Measurements from ENCODE around the gene JAK1. TPM values are rescaled to one million over a fixed set of nuclear protein-coding genes. Genes with fewer than 3 reads are reported as not detected.
A peak's percentile ranks its signal among the peaks of the same experiment; 100 is the strongest.

JAK1 gene
- total and polyA plus RNA-seq, 7 donors = 33.7 to 137 (median 101) TPM

DNA sequence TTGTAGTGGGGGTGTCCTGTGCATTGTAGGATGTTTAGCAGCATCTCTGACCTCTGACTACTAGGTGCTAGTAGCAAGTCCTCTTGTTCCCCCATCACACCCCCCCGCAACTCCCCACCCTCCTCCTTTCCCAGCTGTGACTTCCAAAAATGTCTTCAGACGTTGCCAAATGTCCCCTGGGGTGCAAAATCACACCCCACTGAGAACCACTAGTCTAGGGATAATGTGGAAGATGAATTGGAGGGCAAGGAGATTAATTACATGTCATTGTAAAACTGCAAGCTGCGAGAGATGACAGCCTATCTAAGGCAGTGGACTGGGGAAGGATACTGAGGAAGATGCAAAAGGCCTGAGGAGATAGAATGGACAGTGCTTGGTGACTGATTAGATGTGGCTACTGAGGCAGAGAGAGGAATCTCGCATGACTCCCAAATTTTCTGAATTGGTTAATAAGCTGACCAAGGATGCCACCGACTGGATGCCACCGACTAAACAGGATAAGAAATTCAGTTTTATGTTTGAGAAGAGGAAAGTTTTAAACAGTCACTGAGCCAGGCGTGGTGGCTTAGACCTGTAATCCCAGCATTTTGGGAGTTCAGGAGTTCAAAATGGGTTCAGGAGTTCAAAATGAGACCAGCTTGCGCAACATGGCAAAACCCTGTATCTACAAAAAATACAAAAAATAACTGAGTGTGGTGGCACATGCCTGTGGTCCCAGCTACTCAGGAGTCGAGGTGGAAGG, 3.1 kb upstream of the JAK1 start:
- ATAC-seq = no peak
- intact Hi-C loops (cut with DNase I) = loop anchor here (5.0 kb wide), 5 partner anchors 33 to 1328 kb away; no protein-coding TSS in a partner anchor
- 65 to 80% (median 70%) methylated on average over 9 of the region's 9 CpGs for WGBS, 3 donors
- H3K27me3 ChIP-seq (ENCODE audit: insufficient read depth in 3 of 3, low read length in 2 of 3) = no peaks in the 10 kb centered on the region
- peaks cover 12% of the 10 kb centered on the region for H3K4me1 ChIP-seq
- H3K36me3 ChIP-seq (ENCODE audit: insufficient read depth in 1 of 2, low read depth in 1 of 2) = no peaks in the 10 kb centered on the region
- H3K27ac ChIP-seq = no peak overlapping the region
- TF ChIP-seq CTCF (IDR thresholded peaks at IDR 0.05) = no peak
- no peaks in the 10 kb centered on the region for H3K9me3 ChIP-seq
- no peak overlapping the region for H3K4me3 ChIP-seq
- no peak for DNase-seq

- peak overlapping the region; percentile 88 for H3K4me3 ChIP-seq
- H3K27ac ChIP-seq = peak overlapping the region; percentile 98
- TF ChIP-seq CTCF (IDR thresholded peaks at IDR 0.05) = no peak
- ATAC-seq (peak in 1 of 4 donors; percentile 31), DNase-seq (no peak)
- WGBS, 3 donors = 31 to 48% (median 37%) methylated on average over 6 of the region's 6 CpGs
- intact Hi-C loops (cut with DNase I) = loop anchor here (5.0 kb wide), 5 partner anchors 35 to 1330 kb away; no protein-coding TSS in a partner anchor
- H3K36me3 ChIP-seq (ENCODE audit: insufficient read depth in 1 of 2, low read depth in 1 of 2) = no peaks in the 10 kb centered on the region
- H3K27me3 ChIP-seq (ENCODE audit: insufficient read depth in 3 of 3, low read length in 2 of 3) = no peaks in the 10 kb centered on the region
- peaks cover 29% of the 10 kb centered on the region for H3K4me1 ChIP-seq
- H3K9me3 ChIP-seq = no peaks in the 10 kb centered on the region
These were observed 1.0 kb upstream of the JAK1 start for GRCh38 chr1:64967381-64967780.

- no peaks in the 10 kb centered on the region for H3K36me3 ChIP-seq (ENCODE audit: insufficient read depth in 1 of 2, low read depth in 1 of 2)
- H3K27ac ChIP-seq = peak overlapping the region; percentile 98
- H3K27me3 ChIP-seq (ENCODE audit: insufficient read depth in 3 of 3, low read length in 2 of 3) = no peaks in the 10 kb centered on the region
- 0 to 1% (median 1%) methylated on average over 42 to 52 of the region's 52 CpGs for WGBS, 3 donors
- intact Hi-C loops (cut with DNase I) = loop anchor here (5.0 kb wide), 5 partner anchors 37 to 1332 kb away; no protein-coding TSS in a partner anchor
- H3K4me1 ChIP-seq = peaks cover 48% of the 10 kb centered on the region
- ATAC-seq (peak; percentile 34 to 63 (median 54)), DNase-seq (peak; percentile 70 to 84)
- no peak for TF ChIP-seq CTCF (IDR thresholded peaks at IDR 0.05)
- H3K9me3 ChIP-seq = no peaks in the 10 kb centered on the region
- peak overlapping the region; percentile 88 for H3K4me3 ChIP-seq
These were observed 787 bp downstream of the JAK1 start for GRCh38 chr1:64965366-64966157.

GRCh38 chr1:64963466-64963865, 2.9 kb downstream of the JAK1 start:
- DNase-seq (no peak), ATAC-seq (no peak)
- Histone ChIP-seq H3K9me3 (no peaks in the 10 kb centered on the region), H3K36me3 (ENCODE audit: insufficient read depth in 1 of 2, low read depth in 1 of 2) (no peaks in the 10 kb centered on the region), H3K27ac (no peak overlapping the region), H3K27me3 (ENCODE audit: insufficient read depth in 3 of 3, low read length in 2 of 3) (no peaks in the 10 kb centered on the region), H3K4me1 (peaks cover 69% of the 10 kb centered on the region), H3K4me3 (no peak overlapping the region)
- no peak for TF ChIP-seq CTCF (IDR thresholded peaks at IDR 0.05)
- intact Hi-C loops (cut with DNase I) = no loop called here
- 85 to 97% (median 93%) methylated on average over 5 of the region's 5 CpGs for WGBS, 3 donors

All from psoas muscle (tissue), 8 donors.